T47D (cell line): ENCODE measurements around the gene KAT7.

ENCODE experiments used
- DNase-seq, 2 experiments: peaks; one replicate each; pipeline versions ENCODE4 v3.0.0 to v3.0.0-alpha.2; 2011 to 2012; ENCODE audit warnings: low read depth in 1 of 2, low spot score in 1 of 2
- JUND ChIP-seq: IDR thresholded peaks from 2 replicates; pipeline ENCODE4 v1.6.1; 2012; ENCODE audit warnings: low read depth
- in situ Hi-C: cut with HindIII; loops from 2 replicates; pipeline ENCODE4 v1.10.0; 2016; ENCODE audit warnings: low sequenced_read_pairs, low pct_unique_long_range_greater_than_20kb

The KAT7 gene

GRCh38 chr17:49795372-49795771, 6.9 kb downstream of the KAT7 start:
- no peak for TF ChIP-seq JUND
- no peak for DNase-seq
- in situ Hi-C loops: no loop called here

- in situ Hi-C loops: no loop called here
- no peak for TF ChIP-seq JUND
- DNase-seq: no peak
Observed at GRCh38 chr17:49798182-49798581, 9.7 kb downstream of the KAT7 start.

GRCh38 chr17:49798738-49799137, 10.3 kb downstream of the KAT7 start:
- no peak for DNase-seq
- in situ Hi-C loops: no loop called here
- TF ChIP-seq JUND: no peak

- in situ Hi-C loops: no loop called here
- DNase-seq: no peak
- TF ChIP-seq JUND: no peak
Observed at GRCh38 chr17:49809056-49809455, 20.6 kb downstream of the KAT7 start.

- DNase-seq: no peak
- no peak for TF ChIP-seq JUND
- in situ Hi-C loops: no loop called here
Observed at GRCh38 chr17:49814781-49815529, 26.5 kb downstream of the KAT7 start.

DNA sequence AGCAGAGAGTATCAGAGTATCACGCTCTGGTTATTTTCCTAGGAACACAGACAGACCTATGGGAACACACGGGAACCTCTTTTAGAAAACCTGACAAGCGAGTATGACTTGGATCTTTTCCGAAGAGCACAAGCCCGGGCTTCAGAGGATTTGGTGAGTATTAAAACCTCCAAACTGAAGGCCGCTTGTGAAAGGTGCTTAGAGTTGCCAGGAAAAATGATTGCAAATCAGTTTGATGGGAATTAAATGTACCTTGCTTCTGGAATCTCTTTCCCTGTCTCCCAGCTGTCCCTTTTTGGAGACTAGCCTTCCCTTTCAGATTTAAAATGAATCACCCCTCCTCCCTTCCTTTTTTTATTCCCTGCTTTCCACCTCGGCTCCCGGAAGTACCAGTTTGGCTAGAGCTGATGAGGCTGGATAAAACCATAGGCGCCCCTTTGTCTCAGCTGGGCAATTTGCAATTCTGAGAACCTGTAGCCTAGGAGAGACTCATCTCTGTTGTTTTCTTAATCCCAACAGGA, 27.3 kb downstream of the KAT7 start:
- no peak for TF ChIP-seq JUND
- in situ Hi-C loops: no loop called here
- DNase-seq: peak in 1 of 2 experiments; percentile 84

DNA sequence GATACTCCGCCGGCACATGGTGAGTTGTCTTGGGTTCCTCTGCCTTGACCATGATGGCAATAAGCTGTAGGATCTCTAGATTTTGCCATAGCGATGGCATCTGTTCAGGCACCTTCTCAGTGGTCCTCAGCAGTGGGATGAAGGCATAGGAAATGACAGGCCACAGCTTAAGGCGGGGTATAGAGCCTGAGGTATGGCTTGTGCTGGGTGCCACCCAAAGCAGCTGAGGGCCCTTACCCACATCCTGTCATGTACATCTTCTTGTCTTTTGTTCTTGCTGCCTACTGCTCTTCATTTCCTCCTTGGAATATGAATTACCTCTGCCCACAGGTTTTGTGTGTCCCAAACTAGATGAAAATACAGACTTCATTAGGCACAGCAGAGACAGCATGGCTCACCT, 29.5 kb downstream of the KAT7 start:
- no peak for TF ChIP-seq JUND
- no peak for DNase-seq
- in situ Hi-C loops: no loop called here

DNA sequence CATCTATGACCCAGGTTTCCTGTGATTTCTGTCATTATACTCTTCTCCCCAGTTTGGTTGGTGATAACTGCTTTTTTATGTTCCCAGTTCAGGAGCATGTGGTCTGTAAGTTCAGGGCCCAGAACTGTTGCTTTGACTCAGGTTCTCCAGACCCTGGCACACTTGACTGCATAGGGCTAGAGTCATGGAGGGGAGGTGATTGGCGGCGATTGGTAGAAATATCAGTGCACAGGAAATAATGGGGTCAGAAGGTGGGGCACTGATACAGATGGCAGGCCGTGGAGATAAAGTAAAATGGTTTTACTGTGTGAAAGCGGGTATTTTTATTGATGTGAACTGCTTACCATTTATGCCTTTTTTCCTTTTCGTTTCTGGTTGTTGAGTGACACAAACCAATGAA, 30.7 kb downstream of the KAT7 start:
- in situ Hi-C loops: no loop called here
- DNase-seq: no peak
- no peak for TF ChIP-seq JUND

DNA sequence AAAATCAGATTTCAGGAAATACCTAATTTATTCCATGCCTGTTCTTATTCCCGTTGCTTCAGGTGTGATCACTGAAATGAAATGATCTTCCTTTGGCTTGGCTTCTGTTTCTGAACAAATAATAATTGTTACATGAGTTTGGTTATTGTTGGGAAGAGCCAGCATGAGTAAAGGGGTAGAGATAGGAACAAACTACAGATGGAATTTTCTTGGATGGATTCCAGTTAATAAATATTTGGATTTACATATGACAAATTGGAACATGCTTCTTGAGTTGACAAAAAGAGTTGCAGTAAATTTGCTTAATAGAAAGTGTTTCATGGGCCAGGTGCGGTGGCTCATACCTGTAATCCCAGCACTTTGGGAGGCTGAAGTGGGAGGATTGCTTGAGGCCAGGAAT, 31.2 kb downstream of the KAT7 start:
- DNase-seq: no peak
- no peak for TF ChIP-seq JUND
- in situ Hi-C loops: no loop called here

GRCh38 chr17:49820773-49821172, 32.3 kb downstream of the KAT7 start:
- in situ Hi-C loops: no loop called here
- DNase-seq: peak in 1 of 2 experiments; percentile 18
- TF ChIP-seq JUND: no peak

GRCh38 chr17:49821466-49821865, 33.0 kb downstream of the KAT7 start:
- TF ChIP-seq JUND: no peak
- in situ Hi-C loops: no loop called here
- no peak for DNase-seq

DNA sequence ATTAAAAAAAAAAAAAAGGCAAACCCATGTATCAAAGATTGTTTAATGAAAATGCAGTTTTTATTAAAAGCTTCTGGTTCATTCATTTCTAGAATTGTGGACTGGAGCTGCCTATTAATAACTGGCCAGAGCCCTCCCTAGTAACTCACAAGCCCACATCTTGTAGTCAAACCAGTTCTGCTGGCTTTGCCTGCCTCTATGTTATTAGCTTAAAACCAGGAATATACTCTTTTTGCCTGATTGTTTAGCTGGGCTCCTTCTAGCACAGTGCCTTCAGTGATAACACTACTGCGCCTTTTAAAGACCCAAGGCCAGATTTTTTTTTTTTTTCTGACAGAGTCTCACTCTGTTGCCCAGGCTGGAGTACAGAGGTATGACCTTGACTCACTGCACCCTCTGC, 33.4 kb downstream of the KAT7 start:
- no peak for TF ChIP-seq JUND
- in situ Hi-C loops: no loop called here

DNA sequence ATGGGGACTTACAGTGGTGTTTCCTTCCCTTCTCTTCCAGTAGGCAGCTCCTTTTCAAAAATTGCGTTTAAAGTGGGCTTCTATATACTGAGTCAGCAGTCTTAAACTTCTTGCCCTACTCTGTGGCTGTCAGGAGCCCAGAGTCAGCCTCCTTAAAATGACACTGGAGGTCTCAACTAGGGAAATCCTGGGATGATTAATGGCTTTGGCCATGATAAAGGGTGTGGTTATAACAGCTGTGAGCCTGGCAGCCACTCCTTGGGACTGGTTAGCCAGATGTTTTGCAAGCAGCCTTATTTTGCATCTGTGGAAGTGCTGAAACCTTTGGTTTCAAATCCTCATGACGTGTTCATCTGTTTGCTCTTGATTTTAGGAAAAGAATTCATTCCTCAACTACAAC, 34.3 kb downstream of the KAT7 start:
- no peak for DNase-seq
- TF ChIP-seq JUND: no peak
- in situ Hi-C loops: no loop called here

More for the DNA sequence above, 33.4 kb downstream of the KAT7 start:
- peak in 1 of 2 experiments; percentile 68 for DNase-seq

GRCh38 chr17:49823614-49824013, 35.1 kb downstream of the KAT7 start:
- DNase-seq: no peak
- in situ Hi-C loops: no loop called here
- no peak for TF ChIP-seq JUND
